ENCODE data around the gene REM2. TPM values are rescaled to one million over a fixed set of nuclear protein-coding genes. Genes with fewer than 3 reads are reported as not detected.
"Not testable (repeated sequence)": the region's sequence is repeated elsewhere in the genome, so short reads cannot be mapped to it uniquely, and the experiment has no call there.

The REM2 gene
- total and polyA plus RNA-seq, 10 donors, result 1.4 to 5.8 (median 3.2) TPM

DNA sequence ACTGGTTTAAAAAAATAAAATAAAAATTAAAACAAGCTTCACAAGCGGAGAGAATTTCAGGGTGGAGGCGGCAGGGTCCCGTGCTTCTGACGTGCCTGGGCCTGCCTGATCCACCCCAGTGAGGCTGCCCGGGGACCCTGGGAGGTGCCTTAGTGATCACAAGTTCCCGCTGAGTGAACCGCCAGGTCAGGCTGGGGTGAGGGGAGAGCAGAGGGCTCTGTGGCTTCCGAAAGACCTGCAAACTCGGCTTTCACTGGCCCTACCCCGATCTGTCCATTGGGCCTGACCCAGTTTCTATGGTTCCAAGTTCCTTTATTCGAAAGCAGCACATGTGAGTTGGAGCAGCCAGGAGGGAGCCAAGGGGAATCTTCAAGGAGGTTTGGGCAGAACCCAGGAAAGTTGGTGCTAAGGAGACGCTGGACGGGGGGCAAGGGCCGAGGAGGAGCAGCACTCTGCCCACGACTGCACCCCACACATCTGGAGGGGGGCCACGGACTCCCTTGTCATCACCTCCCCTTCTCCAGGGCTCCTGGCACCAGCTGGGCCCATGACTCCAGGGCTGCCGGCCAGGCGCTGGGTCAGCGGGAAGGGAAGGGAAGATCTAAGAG lies 33.7 kb upstream of the REM2 start:
- WGBS, 5 donors, result 73 to 81% (median 75%) methylated on average over 19 of the region's 19 CpGs
- intact Hi-C loops (cut with DNase I; ENCODE audit: low total_unique reads), result no loop called here
- DNase-seq, result no peak
- Histone ChIP-seq H3K4me1 (peaks cover 21 to 88% (median 63%) of the 10 kb centered on the region in 6 donors), H3K4me3 (no peak overlapping the region), H3K27me3 (replicated peaks in 1 of 7) (peaks cover 0 to 14% (median 0%) of the 10 kb centered on the region in 7 donors), H3K9me3 (no peaks in the 10 kb centered on the region), H3K27ac (peak overlapping the region; percentile 36 to 82 (median 68)), H3K36me3 (peaks cover 0 to 30% (median 9%) of the 10 kb centered on the region in 6 donors)
- no peak for TF ChIP-seq POLR2A (IDR thresholded peaks at IDR 0.05)
- TF ChIP-seq POLR2AphosphoS5 (IDR thresholded peaks at IDR 0.05), result peak in 1 of 3 donors; percentile 28

DNA sequence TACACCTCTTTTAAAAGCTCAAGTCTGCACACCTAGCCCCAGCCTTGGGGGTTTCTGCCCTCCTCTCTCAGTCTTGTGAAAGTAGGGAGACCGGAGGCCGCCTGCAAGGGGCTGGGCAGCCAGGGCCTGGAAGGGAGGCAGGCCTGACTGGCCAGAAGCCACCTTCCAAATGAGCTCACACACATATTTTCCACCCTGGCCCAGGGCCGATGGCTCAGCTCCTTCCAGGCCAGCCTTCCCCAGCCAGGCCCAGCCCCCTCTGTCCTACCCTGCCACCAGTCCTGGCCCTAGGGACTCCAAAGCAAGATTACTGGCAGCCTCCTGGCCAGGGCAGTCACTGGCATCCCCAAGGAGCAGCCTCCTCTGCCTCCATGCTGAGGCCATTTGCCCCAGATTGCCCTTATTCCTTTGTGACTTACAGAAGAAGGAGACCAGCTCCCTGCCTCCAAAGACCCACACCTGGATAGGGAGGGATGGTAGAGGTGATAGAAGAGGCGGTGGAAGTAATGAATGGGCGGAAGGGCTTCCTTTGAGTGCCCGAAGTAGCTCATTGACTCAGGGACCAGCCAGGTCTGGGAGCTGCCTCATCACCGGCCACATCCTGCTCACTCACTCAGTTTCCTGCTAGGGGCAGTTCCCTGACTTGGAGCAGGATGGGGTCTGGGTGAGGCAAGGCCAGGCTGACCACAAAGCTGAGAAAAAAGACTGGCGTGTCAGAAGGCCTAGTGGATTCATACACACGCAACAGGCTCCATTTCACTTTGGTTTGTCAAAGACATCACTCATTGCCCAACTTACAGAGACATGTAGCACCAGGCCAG lies 31.9 kb upstream of the REM2 start:
- TF ChIP-seq POLR2A (IDR thresholded peaks at IDR 0.05) (no peak), POLR2AphosphoS5 (IDR thresholded peaks at IDR 0.05) (peak; percentile 54 to 63 (median 62))
- TF ChIP-seq, protein P1, sequence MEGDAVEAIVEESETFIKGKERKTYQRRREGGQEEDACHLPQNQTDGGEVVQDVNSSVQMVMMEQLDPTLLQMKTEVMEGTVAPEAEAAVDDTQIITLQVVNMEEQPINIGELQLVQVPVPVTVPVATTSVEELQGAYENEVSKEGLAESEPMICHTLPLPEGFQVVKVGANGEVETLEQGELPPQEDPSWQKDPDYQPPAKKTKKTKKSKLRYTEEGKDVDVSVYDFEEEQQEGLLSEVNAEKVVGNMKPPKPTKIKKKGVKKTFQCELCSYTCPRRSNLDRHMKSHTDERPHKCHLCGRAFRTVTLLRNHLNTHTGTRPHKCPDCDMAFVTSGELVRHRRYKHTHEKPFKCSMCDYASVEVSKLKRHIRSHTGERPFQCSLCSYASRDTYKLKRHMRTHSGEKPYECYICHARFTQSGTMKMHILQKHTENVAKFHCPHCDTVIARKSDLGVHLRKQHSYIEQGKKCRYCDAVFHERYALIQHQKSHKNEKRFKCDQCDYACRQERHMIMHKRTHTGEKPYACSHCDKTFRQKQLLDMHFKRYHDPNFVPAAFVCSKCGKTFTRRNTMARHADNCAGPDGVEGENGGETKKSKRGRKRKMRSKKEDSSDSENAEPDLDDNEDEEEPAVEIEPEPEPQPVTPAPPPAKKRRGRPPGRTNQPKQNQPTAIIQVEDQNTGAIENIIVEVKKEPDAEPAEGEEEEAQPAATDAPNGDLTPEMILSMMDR (IDR thresholded peaks at IDR 0.05 in 8 of 11, conservative IDR thresholded peaks at IDR 0.05 in 3 of 11), result no peak
- Histone ChIP-seq H3K27ac (peak overlapping the region; percentile 60 to 82 (median 74)), H3K36me3 (peaks cover 0 to 11% (median 0%) of the 10 kb centered on the region in 6 donors), H3K9me3 (no peaks in the 10 kb centered on the region), H3K4me1 (peaks cover 21 to 74% (median 56%) of the 10 kb centered on the region in 6 donors), H3K4me3 (no peak overlapping the region), H3K27me3 (replicated peaks in 1 of 7) (peaks cover 0 to 21% (median 0%) of the 10 kb centered on the region in 7 donors)
- DNase-seq, result peak; percentile 76
- intact Hi-C loops (cut with DNase I; ENCODE audit: low total_unique reads), result loop anchor here (10.0 kb wide), 2 partner anchors 76 to 276 kb away; no protein-coding TSS in a partner anchor
- WGBS, 5 donors, result 41 to 67% (median 52%) methylated on average over 9 of the region's 9 CpGs

DNA sequence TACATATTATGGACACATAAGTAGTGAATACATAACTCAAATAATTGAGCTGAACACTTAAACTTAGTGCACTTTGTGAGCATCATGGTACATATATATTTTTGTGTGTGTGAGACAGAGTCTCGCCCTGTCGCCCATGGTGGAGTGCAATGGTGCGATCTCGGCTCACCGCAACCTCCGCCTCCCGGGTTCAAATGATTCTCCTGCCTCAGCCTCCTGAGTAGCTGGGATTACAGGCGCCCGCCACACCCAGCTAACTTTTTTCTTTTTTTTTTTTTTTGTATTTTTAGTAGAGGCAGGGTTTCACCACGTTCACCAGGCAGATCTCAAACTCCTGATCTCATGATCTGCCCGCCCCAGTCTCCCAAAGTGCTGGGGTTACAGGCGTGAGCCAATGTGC lies 30.8 kb upstream of the REM2 start:
- intact Hi-C loops (cut with DNase I; ENCODE audit: low total_unique reads), result loop anchor here (2.0 to 10.0 kb wide), 3 partner anchors 29 to 277 kb away; no protein-coding TSS in a partner anchor
- H3K9me3 ChIP-seq, DNase-seq, H3K4me3 ChIP-seq, H3K36me3 ChIP-seq: not testable (repeated sequence)
- WGBS, 5 donors, result 73 to 87% (median 84%) methylated on average over 10 to 12 of the region's 12 CpGs
- peak overlapping the region in 5 of 8 donors; percentile 61 to 81 (median 77) for H3K27ac ChIP-seq
- H3K27me3 ChIP-seq (replicated peaks in 1 of 7), result peaks cover 0 to 15% (median 0%) of the 10 kb centered on the region in 7 donors
- H3K4me1 ChIP-seq, result peaks cover 21 to 63% (median 48%) of the 10 kb centered on the region in 6 donors

DNA sequence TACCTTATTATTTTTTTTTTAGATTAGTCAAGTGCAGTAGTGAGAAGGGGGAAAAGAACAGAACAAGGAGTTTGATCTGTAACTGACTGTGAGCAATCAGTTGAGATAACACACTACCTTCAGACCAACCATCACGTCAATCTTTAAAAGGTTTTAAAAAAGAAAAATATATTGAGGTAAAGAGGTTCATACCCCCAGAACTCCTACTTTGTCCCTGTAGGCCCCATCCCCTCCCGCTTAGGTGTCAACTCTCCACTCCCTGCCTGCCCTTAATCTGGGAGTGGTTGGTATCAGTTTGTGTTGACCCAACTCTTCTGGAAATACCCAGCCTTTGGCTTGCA lies 30.5 kb upstream of the REM2 start:
- no peak for TF ChIP-seq POLR2AphosphoS5 (IDR thresholded peaks at IDR 0.05)
- no peak for DNase-seq
- Histone ChIP-seq H3K27ac (peak overlapping the region in 3 of 8 donors; percentile 75 to 83 (median 78)), H3K4me1 (peaks cover 21 to 59% (median 44%) of the 10 kb centered on the region in 6 donors), H3K27me3 (replicated peaks in 1 of 7) (peaks cover 0 to 16% (median 0%) of the 10 kb centered on the region in 7 donors), H3K4me3 (no peak overlapping the region), H3K36me3 (no peaks in the 10 kb centered on the region), H3K9me3 (peaks cover 0 to 4% (median 0%) of the 10 kb centered on the region in 8 donors)
- WGBS, 5 donors, result 77 to 94% (median 81%) methylated on average over 2 of the region's 2 CpGs
- intact Hi-C loops (cut with DNase I; ENCODE audit: low total_unique reads), result loop anchor here (2.0 to 10.0 kb wide), 3 partner anchors 30 to 278 kb away; no protein-coding TSS in a partner anchor

DNA sequence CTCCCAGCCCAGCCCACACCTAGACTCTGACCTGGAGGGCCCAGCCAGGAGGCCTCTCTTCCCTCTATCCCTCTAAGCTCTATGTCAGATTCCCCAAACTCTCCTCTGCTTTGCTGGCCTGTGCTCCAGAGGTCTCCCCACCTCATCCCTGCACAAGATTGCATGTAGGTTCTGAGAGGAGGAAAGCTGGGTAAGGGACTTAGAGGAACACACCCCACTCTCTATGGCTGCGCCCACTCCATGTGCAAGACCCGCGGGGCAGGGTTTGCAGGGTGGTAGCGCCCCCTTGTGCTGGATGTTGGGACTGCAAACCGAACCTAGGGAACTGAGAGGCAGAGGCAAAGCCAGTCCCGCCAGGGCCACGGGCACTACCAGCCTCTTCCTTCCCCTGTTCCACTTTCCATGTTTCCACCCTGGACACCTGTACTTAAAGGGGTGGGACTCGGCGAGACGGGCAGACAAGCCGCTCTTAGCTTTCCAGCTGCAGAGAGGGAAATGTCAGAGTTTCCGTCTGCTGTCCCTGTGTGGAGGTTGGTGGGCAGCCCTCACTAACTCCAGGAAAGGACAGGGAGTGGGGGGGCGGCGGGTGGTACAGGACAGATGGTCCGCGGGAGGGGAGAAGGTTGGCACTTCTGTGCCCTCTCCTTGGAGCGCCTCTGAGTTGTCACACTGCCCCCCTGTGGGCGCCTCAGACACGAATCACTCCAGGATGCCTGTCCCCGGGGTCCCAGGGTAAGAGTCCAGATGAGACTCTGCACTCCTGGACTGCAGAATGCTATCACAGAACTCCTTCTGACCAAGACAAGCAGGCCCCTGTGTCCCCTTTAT lies 29.9 kb upstream of the REM2 start:
- Histone ChIP-seq H3K27me3 (replicated peaks in 1 of 7) (peaks cover 0 to 16% (median 0%) of the 10 kb centered on the region in 7 donors), H3K27ac (peak overlapping the region in 6 of 8 donors; percentile 60 to 83 (median 74)), H3K36me3 (no peaks in the 10 kb centered on the region), H3K4me1 (peaks cover 18 to 56% (median 39%) of the 10 kb centered on the region in 6 donors), H3K4me3 (peak overlapping the region; percentile 12 to 68 (median 24)), H3K9me3 (peaks cover 0 to 4% (median 0%) of the 10 kb centered on the region in 8 donors)
- WGBS, 5 donors, result 1 to 2% (median 1%) methylated on average over 15 to 20 of the region's 20 CpGs
- DNase-seq, result peak; percentile 96
- TF ChIP-seq POLR2AphosphoS5 (IDR thresholded peaks at IDR 0.05) (peak; percentile 56 to 71 (median 65)), POLR2A (IDR thresholded peaks at IDR 0.05) (no peak)
- TF ChIP-seq, protein P1 (IDR thresholded peaks at IDR 0.05 in 8 of 11, conservative IDR thresholded peaks at IDR 0.05 in 3 of 11), result peak; percentile 91 to 99 (median 97)
- intact Hi-C loops (cut with DNase I; ENCODE audit: low total_unique reads), result loop anchor here (2.0 to 10.0 kb wide), 3 partner anchors 30 to 278 kb away; no protein-coding TSS in a partner anchor

DNA sequence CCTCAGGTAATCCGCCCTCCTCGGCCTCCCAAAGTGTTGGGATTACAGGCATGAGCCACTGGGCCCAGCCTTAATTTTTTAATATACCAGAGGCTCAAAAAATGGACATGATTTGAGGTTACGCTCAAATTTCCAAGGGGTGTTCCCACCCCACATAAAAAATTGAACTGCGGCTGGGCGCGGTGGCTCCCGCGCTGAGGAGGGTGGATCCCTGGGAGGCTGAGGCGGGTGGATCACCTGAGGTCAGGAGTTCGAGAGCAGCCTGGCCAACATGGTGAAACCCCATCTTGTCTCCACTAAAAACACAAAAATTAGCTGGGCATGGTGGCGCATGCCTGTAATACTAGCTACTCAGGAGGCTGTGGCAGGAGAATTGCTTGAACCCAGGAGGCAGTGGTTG lies 28.7 kb upstream of the REM2 start:
- not testable (repeated sequence) for H3K27ac ChIP-seq, H3K9me3 ChIP-seq, DNase-seq, H3K36me3 ChIP-seq, H3K4me3 ChIP-seq
- intact Hi-C loops (cut with DNase I; ENCODE audit: low total_unique reads), result loop anchor here (10.0 kb wide), 2 partner anchors 79 to 279 kb away; no protein-coding TSS in a partner anchor
- 95 to 99% (median 96%) methylated on average over 11 of the region's 11 CpGs for WGBS, 5 donors
- peaks cover 15 to 56% (median 29%) of the 10 kb centered on the region in 6 donors for H3K4me1 ChIP-seq
- H3K27me3 ChIP-seq (replicated peaks in 1 of 7), result peaks cover 0 to 25% (median 0%) of the 10 kb centered on the region in 7 donors
